Measurements from ENCODE around the gene SBNO2.
A peak's percentile ranks its signal among the peaks of the same experiment; 100 is the strongest.

Gene SBNO2

GRCh38 chr19:1189419-1189818 is 15.4 kb upstream of the SBNO2 start:
- H3K9me3 Mint-ChIP-seq: no peaks in the 10 kb centered on the region
- H3K4me3 Mint-ChIP-seq: peak overlapping the region; percentile 60 to 65
- H3K36me3 Mint-ChIP-seq (ENCODE audit: insufficient read depth): no peaks in the 10 kb centered on the region
- peak; percentile 75 for ATAC-seq (replicated peaks)
- H3K4me1 Mint-ChIP-seq (ENCODE audit: low read depth in 2 of 2): peaks cover 16 to 22% of the 10 kb centered on the region in 2 donors
- DNase-seq: peak in 2 of 3 experiments; percentile 28 to 46
- no peaks in the 10 kb centered on the region for H3K27me3 Mint-ChIP-seq
- H3K27ac Mint-ChIP-seq: peak overlapping the region; percentile 81 to 88

GRCh38 chr19:1183543-1184172 is 9.6 kb upstream of the SBNO2 start:
- no peaks in the 10 kb centered on the region for H3K9me3 Mint-ChIP-seq
- no peak overlapping the region for H3K27ac Mint-ChIP-seq
- peaks cover 18 to 28% of the 10 kb centered on the region in 2 donors for H3K27me3 Mint-ChIP-seq
- H3K4me1 Mint-ChIP-seq (ENCODE audit: low read depth in 2 of 2): peaks cover 3 to 5% of the 10 kb centered on the region in 2 donors
- no peak for DNase-seq
- H3K4me3 Mint-ChIP-seq: no peak overlapping the region
- H3K36me3 Mint-ChIP-seq (ENCODE audit: insufficient read depth): peaks cover 4% of the 10 kb centered on the region
- ATAC-seq (replicated peaks): no peak

GRCh38 chr19:1182727-1183126 is 8.7 kb upstream of the SBNO2 start:
- DNase-seq (no peak), ATAC-seq (replicated peaks) (no peak)
- Mint-ChIP-seq H3K36me3 (ENCODE audit: insufficient read depth) (peaks cover 4% of the 10 kb centered on the region), H3K4me1 (ENCODE audit: low read depth in 2 of 2) (peaks cover 3 to 5% of the 10 kb centered on the region in 2 donors), H3K27me3 (peaks cover 18 to 28% of the 10 kb centered on the region in 2 donors), H3K9me3 (no peaks in the 10 kb centered on the region), H3K4me3 (no peak overlapping the region), H3K27ac (no peak overlapping the region)

GRCh38 chr19:1182068-1182467 is 8.0 kb upstream of the SBNO2 start:
- peaks cover 18 to 28% of the 10 kb centered on the region in 2 donors for H3K27me3 Mint-ChIP-seq
- H3K36me3 Mint-ChIP-seq (ENCODE audit: insufficient read depth): peaks cover 4% of the 10 kb centered on the region
- DNase-seq: no peak
- no peaks in the 10 kb centered on the region for H3K9me3 Mint-ChIP-seq
- H3K27ac Mint-ChIP-seq: no peak overlapping the region
- peaks cover 3 to 5% of the 10 kb centered on the region in 2 donors for H3K4me1 Mint-ChIP-seq (ENCODE audit: low read depth in 2 of 2)
- no peak for ATAC-seq (replicated peaks)
- no peak overlapping the region for H3K4me3 Mint-ChIP-seq

- Mint-ChIP-seq H3K27ac (no peak overlapping the region), H3K36me3 (ENCODE audit: insufficient read depth) (peaks cover 4% of the 10 kb centered on the region)
- no peak for ATAC-seq (replicated peaks)
Observed at GRCh38 chr19:1181606-1182005, 7.5 kb upstream of the SBNO2 start.

GRCh38 chr19:1177322-1178114 is 3.5 kb upstream of the SBNO2 start:
- H3K4me1 Mint-ChIP-seq (ENCODE audit: low read depth in 2 of 2): peaks cover 8% of the 10 kb centered on the region in 2 donors
- no peak overlapping the region for H3K27ac Mint-ChIP-seq
- H3K4me3 Mint-ChIP-seq: no peak overlapping the region
- H3K36me3 Mint-ChIP-seq (ENCODE audit: insufficient read depth): peaks cover 7% of the 10 kb centered on the region
- ATAC-seq (replicated peaks): no peak
- H3K27me3 Mint-ChIP-seq: peaks cover 18 to 28% of the 10 kb centered on the region in 2 donors
- no peak for DNase-seq
- no peaks in the 10 kb centered on the region for H3K9me3 Mint-ChIP-seq

More at GRCh38 chr19:1181606-1182005, 7.5 kb upstream of the SBNO2 start:
- H3K4me1 Mint-ChIP-seq (ENCODE audit: low read depth in 2 of 2): peaks cover 3 to 5% of the 10 kb centered on the region in 2 donors
- no peaks in the 10 kb centered on the region for H3K9me3 Mint-ChIP-seq
- no peak for DNase-seq
- peaks cover 18 to 28% of the 10 kb centered on the region in 2 donors for H3K27me3 Mint-ChIP-seq
- no peak overlapping the region for H3K4me3 Mint-ChIP-seq

GRCh38 chr19:1173159-1173844 is 766 bp downstream of the SBNO2 start:
- peaks cover 20 to 27% of the 10 kb centered on the region in 2 donors for H3K4me1 Mint-ChIP-seq (ENCODE audit: low read depth in 2 of 2)
- H3K4me3 Mint-ChIP-seq: peak overlapping the region; percentile 87 to 91
- H3K27ac Mint-ChIP-seq: peak overlapping the region; percentile 90 to 94
- DNase-seq: no peak
- no peaks in the 10 kb centered on the region for H3K9me3 Mint-ChIP-seq
- no peaks in the 10 kb centered on the region for H3K27me3 Mint-ChIP-seq
- peaks cover 19% of the 10 kb centered on the region for H3K36me3 Mint-ChIP-seq (ENCODE audit: insufficient read depth)
- ATAC-seq (replicated peaks): peak; percentile 35

GRCh38 chr19:1172353-1173158 is 1.5 kb downstream of the SBNO2 start:
- DNase-seq (no peak), ATAC-seq (replicated peaks) (no peak)
- Mint-ChIP-seq H3K27ac (peak overlapping the region; percentile 90 to 94), H3K27me3 (no peaks in the 10 kb centered on the region), H3K9me3 (no peaks in the 10 kb centered on the region), H3K4me1 (ENCODE audit: low read depth in 2 of 2) (peaks cover 20 to 27% of the 10 kb centered on the region in 2 donors), H3K4me3 (peak overlapping the region; percentile 87 to 91), H3K36me3 (ENCODE audit: insufficient read depth) (peaks cover 19% of the 10 kb centered on the region)

GRCh38 chr19:1171755-1172352 is 2.2 kb downstream of the SBNO2 start:
- Mint-ChIP-seq H3K36me3 (ENCODE audit: insufficient read depth) (peaks cover 19% of the 10 kb centered on the region), H3K27me3 (no peaks in the 10 kb centered on the region), H3K27ac (peak overlapping the region; percentile 90 to 94), H3K4me3 (peak overlapping the region; percentile 87 to 91), H3K9me3 (no peaks in the 10 kb centered on the region), H3K4me1 (ENCODE audit: low read depth in 2 of 2) (peaks cover 20 to 27% of the 10 kb centered on the region in 2 donors)
- DNase-seq (no peak), ATAC-seq (replicated peaks) (no peak)

- Mint-ChIP-seq H3K9me3 (no peaks in the 10 kb centered on the region), H3K27me3 (no peaks in the 10 kb centered on the region), H3K4me3 (peak overlapping the region; percentile 1 to 87), H3K4me1 (ENCODE audit: low read depth in 2 of 2) (peaks cover 20 to 27% of the 10 kb centered on the region in 2 donors), H3K36me3 (ENCODE audit: insufficient read depth) (peaks cover 27% of the 10 kb centered on the region), H3K27ac (peak overlapping the region in 1 of 2 donors; percentile 90)
- DNase-seq (no peak), ATAC-seq (replicated peaks) (no peak)
Observed at GRCh38 chr19:1170938-1171754, 2.9 kb downstream of the SBNO2 start.

- DNase-seq (no peak), ATAC-seq (replicated peaks) (no peak)
- Mint-ChIP-seq H3K4me1 (ENCODE audit: low read depth in 2 of 2) (peaks cover 22 to 27% of the 10 kb centered on the region in 2 donors), H3K4me3 (peak overlapping the region; percentile 1 to 48), H3K9me3 (no peaks in the 10 kb centered on the region), H3K27ac (no peak overlapping the region), H3K36me3 (ENCODE audit: insufficient read depth) (peaks cover 36% of the 10 kb centered on the region), H3K27me3 (no peaks in the 10 kb centered on the region)
Observed at GRCh38 chr19:1169921-1170885, 3.9 kb downstream of the SBNO2 start.
